Endothelial cell of umbilical vein (primary cell): ENCODE results near the gene EIF1AD.

Experiments used
- JUN ChIP-seq: IDR thresholded peaks from 2 replicates; pipeline ENCODE4 v1.6.1; 2011; ENCODE audit warnings: borderline replicate concordance, low read depth; ENCODE audit not compliant: insufficient read length, insufficient read depth
- MAX ChIP-seq: IDR thresholded peaks from 2 replicates; pipeline ENCODE4 v1.6.1; 2011; ENCODE audit not compliant: insufficient read depth, insufficient read length
- POLR2A ChIP-seq: IDR thresholded peaks from 2 replicates; pipeline ENCODE4 v1.6.1; 2012; ENCODE audit warnings: low read depth, mild to moderate bottlenecking, control low read depth, low read length
- TF ChIP-seq, protein P1 (sequence below), 2 donors: IDR thresholded peaks; 1 replicate in 1 of 2; 2 replicates in 1 of 2; pipeline ENCODE4 v1.5.1; 2011; ENCODE audit warnings: low read length in 2 of 2, mild to moderate bottlenecking in 2 of 2, moderate library complexity in 2 of 2, control low read depth in 1 of 2, inconsistent platforms in 1 of 2, low read depth in 1 of 2; ENCODE audit not compliant: insufficient read depth in 1 of 2; ENCODE audit errors: extremely low read depth in 1 of 2

DNA sequence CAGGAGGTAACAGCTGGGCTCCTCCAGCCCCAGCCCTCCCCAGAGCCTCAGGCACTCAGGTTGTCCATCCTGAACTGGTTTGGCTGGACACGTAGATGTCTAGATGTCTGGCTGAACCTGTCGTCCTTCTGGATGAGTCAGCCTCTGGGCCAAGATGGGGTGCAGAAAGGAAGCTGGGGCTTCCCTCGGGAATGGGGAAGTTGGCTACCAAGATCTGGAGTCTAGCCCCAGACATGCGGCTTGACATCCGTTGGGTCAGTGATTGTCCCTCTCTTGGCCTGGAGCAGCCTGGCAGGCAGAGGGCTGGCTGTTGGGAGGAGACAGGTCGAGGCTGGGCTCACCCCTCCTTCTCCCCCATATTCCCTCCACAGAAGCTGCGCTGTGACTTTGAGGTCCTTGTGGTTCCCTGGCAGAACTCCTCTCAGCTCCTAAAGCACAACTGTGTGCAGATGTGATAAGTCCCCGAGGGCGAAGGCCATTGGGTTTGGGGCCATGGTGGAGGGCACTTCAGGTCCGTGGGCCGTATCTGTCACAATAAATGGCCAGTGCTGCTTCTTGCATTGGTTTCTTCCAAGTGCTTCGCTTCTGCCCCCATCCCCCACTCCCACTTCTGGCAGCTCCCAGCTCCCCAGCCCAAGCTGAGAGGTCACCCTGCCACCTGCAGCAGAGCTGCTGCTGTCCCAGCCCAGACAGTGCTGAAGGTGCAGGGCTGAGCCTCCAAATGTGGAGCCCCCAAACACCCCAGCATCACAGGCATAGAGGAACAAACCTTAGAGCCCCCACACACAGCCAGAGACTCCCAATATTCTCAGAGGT is 11.2 kb upstream of the EIF1AD start:
- no peak for TF ChIP-seq POLR2A
- TF ChIP-seq, protein P1, sequence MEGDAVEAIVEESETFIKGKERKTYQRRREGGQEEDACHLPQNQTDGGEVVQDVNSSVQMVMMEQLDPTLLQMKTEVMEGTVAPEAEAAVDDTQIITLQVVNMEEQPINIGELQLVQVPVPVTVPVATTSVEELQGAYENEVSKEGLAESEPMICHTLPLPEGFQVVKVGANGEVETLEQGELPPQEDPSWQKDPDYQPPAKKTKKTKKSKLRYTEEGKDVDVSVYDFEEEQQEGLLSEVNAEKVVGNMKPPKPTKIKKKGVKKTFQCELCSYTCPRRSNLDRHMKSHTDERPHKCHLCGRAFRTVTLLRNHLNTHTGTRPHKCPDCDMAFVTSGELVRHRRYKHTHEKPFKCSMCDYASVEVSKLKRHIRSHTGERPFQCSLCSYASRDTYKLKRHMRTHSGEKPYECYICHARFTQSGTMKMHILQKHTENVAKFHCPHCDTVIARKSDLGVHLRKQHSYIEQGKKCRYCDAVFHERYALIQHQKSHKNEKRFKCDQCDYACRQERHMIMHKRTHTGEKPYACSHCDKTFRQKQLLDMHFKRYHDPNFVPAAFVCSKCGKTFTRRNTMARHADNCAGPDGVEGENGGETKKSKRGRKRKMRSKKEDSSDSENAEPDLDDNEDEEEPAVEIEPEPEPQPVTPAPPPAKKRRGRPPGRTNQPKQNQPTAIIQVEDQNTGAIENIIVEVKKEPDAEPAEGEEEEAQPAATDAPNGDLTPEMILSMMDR (IDR thresholded peaks at IDR 0.05; ENCODE audit: extremely low read depth in 1 of 2, insufficient read depth in 1 of 2, low read depth in 1 of 2, low read length in 2 of 2), result no peak
- no peak for TF ChIP-seq JUN
- no peak for TF ChIP-seq MAX
